Heart left ventricle (tissue), 16 donors: ENCODE data around the gene C13orf46. TPM values are rescaled to one million over a fixed set of nuclear protein-coding genes. Genes with fewer than 3 reads are reported as not detected.
A peak's percentile ranks its signal among the peaks of the same experiment; 100 is the strongest.

Experiments used
- ATAC-seq, 4 donors: fragments of 200-7000 bp; cut with Tn5 transposase; one replicate each; pipeline ENCODE4 v1.9.1; 2020 to 2022; ENCODE audit warnings: moderate library complexity in 4 of 4, mild to moderate bottlenecking in 3 of 4, moderate number of reproducible peaks in 1 of 4
- DNase-seq, 5 donors: peaks; one replicate each; pipeline ENCODE4 v3.0.0-alpha.2; 2020
- H3K27ac ChIP-seq, 12 donors: fragments of 200-600 bp; sonication (generic) in 4 of 12; one replicate each; pipeline versions ENCODE4 v1.5.0 to v1.8.0; 2016 to 2022; ENCODE audit warnings: mild to moderate bottlenecking in 2 of 12
- H3K27me3 ChIP-seq, 9 donors: fragments of 200-600 bp; sonication (generic) in 2 of 9; one replicate each; pipeline versions ENCODE4 v1.5.1 to v1.8.0; 2016 to 2022; ENCODE audit warnings: mild to moderate bottlenecking in 3 of 9
- H3K36me3 ChIP-seq, 9 donors: fragments of 200-600 bp; sonication (generic) in 2 of 9; one replicate each; pipeline versions ENCODE4 v1.5.0 to v1.8.0; 2018 to 2022; ENCODE audit warnings: mild to moderate bottlenecking in 2 of 9
- H3K4me1 ChIP-seq, 12 donors: fragments of 200-600 bp; sonication (generic) in 4 of 12; one replicate each; pipeline versions ENCODE4 v1.5.0 to v1.8.0; 2016 to 2022; ENCODE audit warnings: mild to moderate bottlenecking in 3 of 12
- H3K4me3 ChIP-seq, 12 donors: fragments of 200-600 bp; sonication (generic) in 4 of 12; one replicate each; pipeline versions ENCODE4 v1.5.0 to v1.8.0; 2017 to 2022; ENCODE audit warnings: mild to moderate bottlenecking in 9 of 12, moderate library complexity in 4 of 12
- H3K9me3 ChIP-seq, 12 donors: fragments of 200-600 bp; sonication (generic) in 4 of 12; one replicate each; pipeline versions ENCODE4 v1.5.0 to v1.8.0; 2016 to 2022; ENCODE audit warnings: mild to moderate bottlenecking in 1 of 12
- CTCF ChIP-seq, 12 donors: fragments of 200-600 bp; sonication (generic) in 4 of 12; IDR thresholded peaks; one replicate each; pipeline versions ENCODE4 v1.5.0 to v1.8.0; 2018 to 2022; ENCODE audit warnings: antibody characterized with exemption in 12 of 12, mild to moderate bottlenecking in 5 of 12
- POLR2A ChIP-seq, 2 donors: fragments of 450-650 bp; IDR thresholded peaks; one replicate each; pipeline ENCODE4 v1.6.1; 2017; ENCODE audit warnings: antibody characterized with exemption in 2 of 2, mild to moderate bottlenecking in 2 of 2, moderate library complexity in 2 of 2
- WGBS, 4 donors: extraction: QIAGEN DNeasy Blood & Tissue Kit in 2 of 4; methylation state at CpG; one replicate each; pipeline versions ENCODE4 v1.1.5 to v1.1.7; 2013 to 2018; 5-methylcytosine and 5-hydroxymethylcytosine counted together
- intact Hi-C, 10 donors: fragments of 100-400 bp; cut with DNase I; formaldehyde crosslinking; loops; one replicate each; pipeline versions ENCODE4 v1.11.1 to v1.14.2; 2022
- polyA plus RNA-seq, 2 donors: library from polyadenylated mRNA; stranded (reverse); fragments of 200-250 nt; gene quantifications; one replicate each; pipeline ENCODE4 v1.2.3, GENCODE V29; 2013
- total RNA-seq, 9 donors: library from RNA; depleted of rRNA in 2 of 9; stranded (reverse); fragments of >200 nt in 2 of 9; fragmentation: NEBNext Ultra II Directional in 3 of 9; extraction: Animal tissue kit (Norgen Biotek cat#: 25700) in 3 of 9; gene quantifications; one replicate each; pipeline versions ENCODE4 v1.1.0 to v1.2.4, GENCODE V29; 2016 to 2023
- donor health status: ischemic (EF 13 %, LVEDD 7.1; RV severe dilation, severe dysfunction).
- donor health status: healthy with polysubstance abuse.
- donor health status: DM: no; HTN: yes; CAD: no.
- donor health status: DM: no; HTN: no; CAD: no.
- donor health status: ischemic (EF 25% LVEDD 6.9; RV normal size, moderate dysfunction).
- donor health status: ischemic (EF 25% LVEDD 5.7; RV mildly dilated, moderate dysfunction).
- donor health status: healthy.
- donor health status: DM: yes; HTN: yes; CAD: no.
- donor health status: ischemic (EF 35%, LVEDD 5.7; RV mildly dilated, moderate dysfunction).
- donor health status: nonischemic (EF 11% LVEDD 7.7; RV severe dilation, severe dysfunction).
- donor health status: DM: yes; HTN: yes; CAD: no.
- donor health status: PGD.
- donor health status: ischemic (EF 29% LVEDD 5.4; RV normal size, mild dysfunction).
- donor health status: nonischemic (EF 23%, LVEDD 6.1; RV moderate dilation, normal function).

Gene C13orf46
- total and polyA plus RNA-seq, 11 donors, result 0.07 to 3.1 (median 0.28) TPM; not detected in 1

GRCh38 chr13:114001331-114002008, 27.6 kb upstream of the C13orf46 start:
- intact Hi-C loops, result no loop called here
- ATAC-seq (no peak), DNase-seq (peak in 3 of 5 donors; percentile 16 to 54 (median 17))
- Histone ChIP-seq H3K4me3 (no peak overlapping the region), H3K27ac (no peak overlapping the region), H3K4me1 (peaks cover 0 to 16% (median 0%) of the 10 kb centered on the region in 12 donors), H3K36me3 (peaks cover 0 to 47% (median 2%) of the 10 kb centered on the region in 9 donors), H3K27me3 (no peaks in the 10 kb centered on the region), H3K9me3 (no peaks in the 10 kb centered on the region)
- TF ChIP-seq CTCF (IDR thresholded peaks at IDR 0.05) (no peak), POLR2A (IDR thresholded peaks at IDR 0.05) (no peak)
- WGBS, 4 donors, result 87 to 95% (median 95%) methylated on average over 29 to 46 of the region's 46 CpGs

- Histone ChIP-seq H3K36me3 (peaks cover 0 to 53% (median 7%) of the 10 kb centered on the region in 9 donors), H3K9me3 (no peaks in the 10 kb centered on the region)
These were observed 26.5 kb upstream of the C13orf46 start for GRCh38 chr13:114000151-114001040.

GRCh38 chr13:113999618-113999910, 25.7 kb upstream of the C13orf46 start:
- intact Hi-C loops, result no loop called here
- Histone ChIP-seq H3K27ac (no peak overlapping the region), H3K27me3 (no peaks in the 10 kb centered on the region), H3K36me3 (peaks cover 0 to 56% (median 7%) of the 10 kb centered on the region in 9 donors), H3K9me3 (no peaks in the 10 kb centered on the region), H3K4me3 (no peak overlapping the region), H3K4me1 (peaks cover 0 to 16% (median 0%) of the 10 kb centered on the region in 12 donors)
- WGBS, 4 donors, result 83 to 95% (median 93%) methylated on average over 1 to 10 of the region's 10 CpGs
- TF ChIP-seq POLR2A (IDR thresholded peaks at IDR 0.05) (no peak), CTCF (IDR thresholded peaks at IDR 0.05) (no peak)
- no peak for ATAC-seq
- peak in 1 of 5 donors; percentile 12 for DNase-seq

More at GRCh38 chr13:114000151-114001040, 26.5 kb upstream of the C13orf46 start:
- 94 to 97% (median 96%) methylated on average over 21 to 26 of the region's 26 CpGs for WGBS, 4 donors
- Histone ChIP-seq H3K4me1 (peaks cover 0 to 16% (median 0%) of the 10 kb centered on the region in 12 donors), H3K27me3 (no peaks in the 10 kb centered on the region), H3K27ac (no peak overlapping the region), H3K4me3 (no peak overlapping the region)
- intact Hi-C loops, result no loop called here
- TF ChIP-seq CTCF (IDR thresholded peaks at IDR 0.05), result no peak
- DNase-seq, result peak in 2 of 5 donors; percentile 15 to 33
- no peak for ATAC-seq
